ENCODE measurements around the gene RELN.

GRCh38 chr7:103685646-103686045, 303.8 kb downstream of the RELN start:
- TF ChIP-seq POLR2A (IDR thresholded peaks at IDR 0.05; ENCODE audit: low read depth, low read length) = no peak
- no peak for TF ChIP-seq ZBTB40 (IDR thresholded peaks at IDR 0.05; ENCODE audit: borderline replicate concordance)
- TF ChIP-seq RELA (IDR thresholded peaks at IDR 0.05; ENCODE audit: borderline replicate concordance, partially characterized antibody) = no peak
- TF ChIP-seq USF2 (IDR thresholded peaks at IDR 0.05; ENCODE audit: borderline replicate concordance, low read depth, low read length) = no peak

Data from GM12878 (cell line).